Stimulated activated CD4-positive, alpha-beta T cell treated with anti-CD3 and anti-CD28 coated beads, Interleukin-15, amount 100 ng/mL, for 24 hours (primary cell): ENCODE measurements around the gene PDE4D.

Experiments
- DNase-seq: peaks from one replicate; pipeline ENCODE4 v3.0.0-alpha.2; 2020

The PDE4D gene

GRCh38 chr5:59542306-59542705 lies 351.2 kb downstream of the PDE4D start:
- DNase-seq, result no peak

DNA sequence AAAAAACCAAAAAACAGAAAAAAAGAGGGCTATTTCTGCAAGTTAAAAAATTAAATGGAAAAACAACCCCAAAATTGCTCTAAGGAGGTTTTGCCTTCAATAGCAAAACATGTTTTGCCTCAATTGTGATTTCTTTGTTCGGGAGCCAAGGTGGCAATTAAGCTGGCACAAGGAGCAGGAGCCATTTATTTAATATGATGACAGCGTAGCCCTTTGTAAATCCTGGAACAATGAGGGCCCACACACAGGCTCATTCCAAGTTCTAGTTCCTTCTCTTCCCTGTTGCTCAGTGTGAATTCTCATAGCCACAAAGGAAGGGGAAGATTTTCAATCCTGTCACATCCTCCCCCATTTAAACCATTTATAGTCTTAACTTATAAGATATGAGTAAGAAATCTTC lies 353.2 kb downstream of the PDE4D start:
- no peak for DNase-seq

DNA sequence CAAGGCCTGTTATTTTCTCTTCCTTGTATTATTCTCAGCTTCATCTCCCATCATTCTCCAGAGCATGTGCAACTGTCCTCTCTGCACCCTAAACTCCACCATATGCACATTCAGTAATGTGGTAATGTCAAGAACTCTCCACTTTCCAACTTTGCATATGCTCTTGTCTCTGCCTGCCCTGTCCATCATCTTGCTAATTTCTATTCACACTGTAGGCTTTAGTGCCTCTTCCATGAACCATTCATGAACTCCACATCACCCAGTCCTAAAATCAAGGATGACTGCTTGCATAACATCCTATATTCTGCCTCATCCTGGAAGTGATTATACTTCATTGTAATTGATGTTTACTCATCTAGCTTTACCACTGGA lies 354.8 kb downstream of the PDE4D start:
- no peak for DNase-seq

DNA sequence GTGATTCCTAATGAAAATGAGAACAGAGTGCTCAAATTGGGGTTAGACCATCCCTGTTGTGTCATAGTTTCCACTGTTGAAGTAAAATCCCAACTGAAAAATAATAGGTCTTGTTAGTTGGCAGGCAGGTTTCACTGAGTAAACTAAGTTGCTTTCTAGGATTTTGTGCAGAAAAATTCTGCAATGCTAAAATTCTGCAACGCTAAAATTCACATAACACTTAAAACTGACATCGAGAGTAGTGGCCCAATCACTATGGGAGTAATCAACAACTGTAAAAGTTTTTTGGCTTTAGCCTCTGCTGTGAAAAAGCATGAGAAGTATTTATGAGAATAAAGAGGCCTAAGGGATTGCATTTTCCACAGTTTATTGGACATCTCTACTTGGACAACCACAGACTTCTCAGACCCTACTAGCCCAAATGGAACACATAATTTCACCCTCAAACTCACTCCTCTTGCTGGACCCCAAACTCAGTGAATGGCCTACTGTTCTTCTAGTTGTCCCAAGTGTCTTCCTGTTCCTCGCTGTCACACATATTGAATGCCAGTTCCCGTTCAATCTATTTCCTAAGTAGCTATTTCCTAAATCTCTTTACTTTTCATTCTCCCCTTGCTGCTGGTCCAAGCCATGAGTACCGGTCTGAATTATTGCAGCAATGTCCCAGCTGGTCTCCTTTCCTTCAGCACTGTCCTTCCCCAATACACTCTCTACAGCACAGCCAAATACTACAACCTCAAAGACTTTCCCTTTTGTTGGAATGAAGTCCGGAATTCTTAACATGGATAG lies 355.4 kb downstream of the PDE4D start:
- DNase-seq, result no peak

GRCh38 chr5:59536875-59537274 lies 356.7 kb downstream of the PDE4D start:
- no peak for DNase-seq

DNA sequence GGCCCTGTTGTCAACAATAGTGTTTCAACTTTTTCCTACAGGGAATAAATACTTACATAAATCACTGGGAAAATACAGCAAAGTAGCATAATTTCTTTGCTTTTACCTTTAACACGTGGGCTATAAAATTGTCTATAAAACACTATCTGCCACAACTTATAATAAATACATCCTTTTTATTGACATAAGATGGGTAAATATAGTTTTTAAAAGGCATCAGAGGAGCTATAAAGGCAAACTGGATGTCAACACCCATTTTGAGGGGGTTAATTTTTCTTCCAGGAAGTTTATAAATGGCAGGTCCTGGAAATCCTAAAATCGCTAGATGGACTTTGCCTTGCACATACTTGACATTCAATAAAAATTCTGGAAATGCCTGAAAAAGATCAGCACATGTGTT lies 358.0 kb downstream of the PDE4D start:
- no peak for DNase-seq

DNA sequence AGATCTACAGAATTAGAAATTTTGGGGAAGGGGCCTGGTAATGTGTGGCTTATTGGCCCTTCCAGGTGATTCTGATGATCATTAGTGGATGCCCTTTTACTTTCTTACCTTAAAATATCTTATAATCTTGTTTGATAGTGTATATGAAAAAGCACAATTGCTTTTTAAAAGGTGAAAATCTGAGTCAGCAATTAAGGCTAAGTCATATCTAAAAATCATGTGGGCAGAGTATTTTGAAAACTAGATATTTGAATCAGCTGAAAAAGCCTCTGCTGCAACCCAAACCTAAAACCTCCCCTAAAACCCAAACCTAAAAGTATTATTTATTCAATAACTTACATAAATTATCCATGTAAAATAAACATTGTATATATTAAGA lies 359.8 kb downstream of the PDE4D start:
- DNase-seq, result no peak

DNA sequence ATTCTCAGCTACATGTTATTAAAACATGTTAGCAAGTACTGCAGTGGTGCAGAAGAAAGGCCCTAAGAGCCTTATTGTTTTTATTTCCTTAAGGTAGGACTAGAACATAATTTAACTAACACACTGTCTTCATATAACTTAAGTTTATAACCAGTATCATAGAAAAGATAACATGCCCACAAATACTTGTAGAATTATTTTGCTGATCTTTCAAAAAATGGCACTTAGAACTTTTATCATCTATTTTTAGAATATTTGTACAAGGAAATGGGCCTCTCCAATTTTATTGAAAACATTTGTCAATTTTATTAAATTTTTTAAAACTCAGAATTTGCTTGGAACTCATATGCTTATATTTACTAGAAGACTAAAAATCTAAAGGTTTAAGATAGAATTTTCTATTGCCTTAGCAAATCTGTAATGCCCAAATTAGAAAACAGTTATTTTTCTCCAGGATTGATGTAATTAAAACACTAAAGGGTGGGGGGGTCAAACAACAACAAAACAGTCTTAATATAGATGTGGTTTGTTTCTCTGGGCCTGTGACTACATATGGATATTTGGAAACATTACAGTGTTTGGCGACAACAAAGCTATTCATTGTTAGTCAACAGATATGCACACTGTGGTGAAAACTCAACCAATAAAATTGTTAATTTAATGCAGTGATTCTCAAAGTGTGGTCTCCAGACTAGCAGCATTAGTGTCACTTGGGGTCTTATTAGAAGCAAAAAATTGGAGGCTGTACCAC lies 360.4 kb downstream of the PDE4D start:
- DNase-seq, result no peak

DNA sequence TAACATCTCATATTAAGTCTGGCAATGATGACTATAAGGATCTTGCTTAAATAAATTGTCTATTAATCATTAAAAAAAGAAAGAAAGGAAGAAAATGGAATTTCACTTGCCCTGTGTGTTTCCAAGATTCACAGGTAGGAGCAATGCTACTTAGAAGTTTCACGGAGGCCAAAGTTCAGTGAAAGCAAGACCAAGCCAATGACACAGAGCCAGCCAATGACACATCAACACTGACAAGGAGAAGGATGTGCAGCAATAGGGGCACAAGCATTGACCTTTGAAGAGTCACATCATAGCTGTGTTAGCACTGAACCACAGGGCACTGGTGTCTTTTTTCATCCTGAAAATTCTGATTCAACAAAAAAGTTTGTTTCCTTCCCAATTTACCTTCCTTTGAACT lies 364.3 kb downstream of the PDE4D start:
- DNase-seq, result no peak

DNA sequence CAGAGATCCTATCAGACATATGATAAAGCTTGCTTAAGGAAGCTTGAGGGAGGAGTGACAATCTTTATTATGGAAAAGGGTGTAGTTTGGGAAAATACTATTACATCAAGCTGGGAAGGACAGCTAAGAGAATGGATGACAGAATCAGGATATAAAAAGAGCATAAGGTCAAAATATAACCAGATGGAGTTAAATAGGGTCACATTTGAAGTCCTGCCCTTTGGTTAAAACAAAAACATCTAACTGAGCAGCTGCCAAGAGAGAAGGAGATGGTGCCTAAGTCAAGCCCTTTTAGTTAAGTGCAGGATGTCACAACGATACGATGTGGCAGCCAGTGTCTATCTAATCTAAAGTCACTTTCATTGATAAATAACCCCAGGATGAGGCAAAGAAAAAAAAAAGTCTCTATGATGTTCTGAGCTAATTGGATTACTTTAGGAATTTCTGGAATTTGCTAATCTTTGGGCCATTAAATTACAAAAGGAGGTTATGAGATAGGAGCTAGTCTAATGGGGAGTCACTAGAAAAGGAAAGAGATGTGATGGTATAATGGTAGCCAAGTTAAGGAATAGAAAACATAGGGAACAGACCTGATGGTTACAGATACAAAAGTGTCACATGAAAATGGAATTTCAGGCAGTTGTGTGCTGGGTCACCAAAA lies 365.2 kb downstream of the PDE4D start:
- DNase-seq, result no peak

DNA sequence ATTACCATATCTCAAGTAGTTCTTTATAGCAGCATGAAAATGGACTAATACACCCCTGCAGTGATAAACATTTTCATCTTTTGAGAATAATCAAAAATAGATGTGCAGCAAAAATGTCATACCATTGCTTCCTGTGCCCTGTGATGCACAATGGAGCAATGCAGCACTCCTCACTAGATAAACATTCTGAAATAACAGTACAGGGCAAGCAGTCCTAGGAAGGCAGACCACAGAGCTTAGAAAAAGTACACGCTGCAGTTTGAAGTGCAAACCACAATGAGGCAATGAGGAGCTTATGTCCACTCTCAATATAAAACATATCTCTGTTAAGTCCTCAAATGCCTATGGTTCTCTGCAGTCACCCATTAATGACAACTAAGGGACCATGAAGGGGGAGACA lies 367.6 kb downstream of the PDE4D start:
- DNase-seq, result no peak

GRCh38 chr5:59525311-59525710 lies 368.2 kb downstream of the PDE4D start:
- no peak for DNase-seq

DNA sequence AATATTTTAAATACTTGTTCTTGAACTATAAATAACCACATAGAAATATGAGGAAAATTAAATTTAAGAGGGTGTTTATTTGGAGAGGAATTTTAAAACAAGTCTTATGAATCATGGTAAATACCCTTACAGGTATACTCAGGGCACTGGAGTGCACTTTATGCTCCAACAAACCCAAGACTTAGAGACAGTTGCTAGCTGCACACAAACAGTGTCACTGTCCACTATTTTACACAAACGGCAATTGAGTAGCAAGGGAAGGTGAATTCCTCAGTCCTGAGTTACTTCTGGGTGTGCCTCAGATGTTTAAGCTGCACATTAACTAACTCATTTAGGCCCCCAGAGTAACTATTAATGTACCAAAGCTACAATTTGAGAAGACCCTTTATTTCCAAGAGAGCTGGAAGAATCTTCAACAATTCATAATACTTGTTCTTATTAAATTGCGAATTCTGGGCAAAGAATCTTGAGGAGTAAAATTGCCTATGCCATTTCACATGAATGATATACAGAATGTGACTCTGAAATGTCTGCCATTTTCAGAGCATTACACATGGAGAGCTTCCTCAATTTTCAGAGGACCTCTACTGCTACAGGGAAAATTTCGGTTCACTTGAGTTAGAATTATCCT lies 371.2 kb downstream of the PDE4D start:
- no peak for DNase-seq

- DNase-seq, result no peak
Observed at GRCh38 chr5:59521476-59521875, 372.1 kb downstream of the PDE4D start.

- DNase-seq, result no peak
Observed at GRCh38 chr5:59519338-59519737, 374.2 kb downstream of the PDE4D start.

DNA sequence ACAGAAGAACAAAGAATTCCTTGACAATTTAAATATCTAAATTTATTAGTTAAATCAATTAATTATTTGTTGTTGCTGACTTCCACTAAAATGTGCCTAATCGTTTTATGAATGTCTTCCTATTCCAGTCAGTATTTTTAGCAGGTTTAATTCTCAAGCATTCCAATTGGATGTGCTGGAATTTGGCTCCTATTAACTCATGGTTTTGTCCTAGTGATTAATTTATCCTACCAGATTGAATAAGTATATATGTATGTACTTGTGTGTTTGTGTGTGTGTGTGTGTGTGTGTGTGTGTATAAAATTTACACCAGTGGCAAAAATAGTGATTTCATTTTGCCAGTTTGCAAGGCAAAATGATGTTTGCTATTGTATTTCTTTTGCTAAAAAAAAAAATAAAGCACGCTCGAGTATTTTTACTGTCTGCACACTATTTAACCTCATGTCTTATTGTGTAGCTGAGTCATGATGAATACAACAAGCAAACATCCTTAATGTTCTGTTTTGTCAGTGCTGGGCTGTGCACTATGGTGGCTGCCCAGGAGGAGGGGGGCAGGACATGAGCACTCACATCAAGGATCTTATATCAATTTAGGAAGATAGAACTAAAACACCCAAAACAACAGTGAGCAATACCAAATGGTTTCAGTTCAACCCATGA lies 375.5 kb downstream of the PDE4D start:
- DNase-seq, result no peak

DNA sequence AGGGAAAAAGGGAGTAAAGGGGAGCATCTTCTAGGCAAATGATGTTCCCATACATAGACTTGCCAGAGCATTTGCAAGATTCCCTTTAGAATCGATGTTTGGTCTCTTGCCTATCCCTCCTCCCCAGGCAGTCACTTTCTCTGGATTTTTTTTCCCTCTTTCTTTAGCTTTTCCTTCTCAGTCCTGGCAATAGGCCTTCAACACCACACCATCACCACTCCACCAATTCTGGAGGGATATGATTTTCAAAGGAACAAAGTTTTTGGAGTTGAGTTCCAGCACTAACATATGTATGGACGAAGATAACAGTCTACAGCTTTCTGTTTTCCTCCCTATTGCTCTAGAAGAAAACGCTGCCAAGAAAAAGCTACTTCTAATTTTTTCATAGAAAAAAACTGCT lies 377.4 kb downstream of the PDE4D start:
- no peak for DNase-seq

- DNase-seq, result no peak
Observed at GRCh38 chr5:59506285-59506877, 387.1 kb downstream of the PDE4D start.

- DNase-seq, result no peak
Observed at GRCh38 chr5:59504043-59504442, 389.5 kb downstream of the PDE4D start.

- no peak for DNase-seq
Observed at GRCh38 chr5:59503220-59503619, 390.3 kb downstream of the PDE4D start.

DNA sequence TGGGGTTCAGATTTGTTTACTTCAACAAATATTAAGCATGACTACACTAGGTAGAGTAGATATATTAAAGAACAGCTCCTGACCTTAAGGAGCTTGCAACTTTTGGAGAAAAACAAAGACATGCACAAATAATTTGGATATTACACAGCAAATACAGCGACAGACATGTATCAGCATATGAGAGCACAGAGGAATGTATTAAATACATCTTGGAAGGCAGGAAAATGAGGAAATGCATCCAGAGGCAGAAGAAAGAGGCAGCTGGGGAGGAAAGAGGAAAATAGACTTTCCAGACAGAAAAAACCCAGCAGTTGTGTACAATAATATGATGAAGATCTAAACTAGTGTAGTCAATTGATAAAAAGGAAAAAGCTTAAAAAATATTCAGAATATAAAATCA lies 392.2 kb downstream of the PDE4D start:
- no peak for DNase-seq

- no peak for DNase-seq
Observed at GRCh38 chr5:59500014-59500413, 393.5 kb downstream of the PDE4D start.

DNA sequence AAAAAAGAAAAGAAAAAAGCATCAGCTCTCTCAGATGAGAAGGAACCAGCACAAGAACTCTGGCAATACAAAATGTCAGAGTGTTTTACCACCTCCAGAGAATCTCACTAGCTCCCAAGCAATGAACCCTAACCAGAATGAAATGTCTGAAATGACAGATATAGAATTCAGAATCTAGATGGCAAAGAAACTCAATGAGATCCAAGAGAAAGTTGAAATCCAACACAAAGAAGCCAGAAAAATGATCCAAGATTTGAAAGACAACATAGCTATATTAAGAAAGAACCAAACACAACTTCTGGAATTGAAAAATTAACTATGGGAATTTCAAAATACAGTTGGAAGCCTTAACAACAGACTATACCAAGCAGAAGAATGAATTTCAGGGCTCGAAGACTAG lies 396.3 kb downstream of the PDE4D start:
- no peak for DNase-seq
